Measurements from ENCODE around the gene PPP1R12A. TPM values are rescaled to one million over a fixed set of nuclear protein-coding genes. Genes with fewer than 3 reads are reported as not detected.

Gene PPP1R12A
- total and polyA plus RNA-seq, 2 of the 4 experiments (the other 2 are of a cell fraction) = 47.7 to 112 TPM

GRCh38 chr12:79826267-79827128 lies 108.4 kb downstream of the PPP1R12A start:
- Histone ChIP-seq H2AK9ac (replicated peaks; ENCODE audit: low read depth, low read length, poor library complexity) (no peak overlapping the region), H4K8ac (ENCODE audit: low read depth in 2 of 2, low read length in 2 of 2) (no peak overlapping the region), H3K9me1 (ENCODE audit: insufficient read depth, low read length) (0 out of 2 replicates have a peak, but pooled peaks cover 2% of the 10 kb centered on the region), H3K4me2 (ENCODE audit: low read depth, low read length) (no peak overlapping the region), H3K23ac (ENCODE audit: low read depth, low read length) (no peak overlapping the region), H3K27ac (ENCODE audit: insufficient read depth, low read length) (no peak overlapping the region), H3K4me3 (ENCODE audit: insufficient read depth, low read depth, low read length) (no peak overlapping the region), H2BK15ac (ENCODE audit: low read depth, low read length) (no peak overlapping the region), H3K4me1 (ENCODE audit: control insufficient read depth, insufficient read depth, low read length) (no peaks in the 10 kb centered on the region), H3K4ac (ENCODE audit: low read depth, low read length) (no peak overlapping the region), H3K9me3 (ENCODE audit: control insufficient read depth, insufficient read depth, low read length) (no peaks in the 10 kb centered on the region), H3K56ac (ENCODE audit: extremely low read depth, insufficient read depth, low read length) (no peak overlapping the region), H3K18ac (ENCODE audit: low read depth, low read length) (no peak overlapping the region), H4K91ac (ENCODE audit: insufficient read depth, low read depth, low read length) (no peak overlapping the region), H3K14ac (replicated peaks; ENCODE audit: low read depth, low read length) (no peak overlapping the region), H3K79me1 (ENCODE audit: low read depth in 1 of 2, low read length in 2 of 2) (peaks cover 9 to 25% of the 10 kb centered on the region in 2 experiments), H3K27me3 (ENCODE audit: control insufficient read depth, insufficient read depth, low read length) (no peaks in the 10 kb centered on the region), H3K9ac (ENCODE audit: low read depth, low read length) (no peak overlapping the region), H2BK20ac (ENCODE audit: low read depth, low read length) (no peak overlapping the region), H3K36me3 (ENCODE audit: control insufficient read depth, insufficient read depth, low read length) (peaks cover 5% of the 10 kb centered on the region), H2AK5ac (ENCODE audit: low read depth, low read length) (no peak overlapping the region), H2BK120ac (ENCODE audit: low read depth, low read length) (no peak overlapping the region), H2AFZ (replicated peaks; ENCODE audit: low read length, poor library complexity) (no peak overlapping the region), H2BK5ac (ENCODE audit: low read depth, low read length, poor library complexity, severe bottlenecking) (no peak overlapping the region), H4K20me1 (ENCODE audit: insufficient read depth, low read length) (peaks cover 2% of the 10 kb centered on the region; the same call in 1 of the 2 replicates), H4K5ac (ENCODE audit: low read depth, low read length) (no peak overlapping the region)
- ATAC-seq (ENCODE audit: low read depth) = no peak
- no peak for DNase-seq
- dilution Hi-C loops (cut with HindIII; ENCODE audit: low sequenced_read_pairs, unreplicated experiment) = no loop called here
- WGBS, 2 experiments (ENCODE audit: extremely low coverage in 2 of 2, insufficient read length in 1 of 2) = no CpG with 5 or more reads among the region's 6 CpGs
- ChIA-PET CTCF (interaction anchor here (0.6 to 0.7 kb wide), 2 partner anchors 23 to 150 kb away, joined by 3 read pairs; no protein-coding TSS in a partner anchor), POLR2A (ENCODE audit: unreplicated experiment) (no interaction called here)
- intact Hi-C loops (cut with micrococcal nuclease) = loop anchor here (10.0 kb wide), 1 partner anchor 108 kb away; the partner anchor contains the start of gene PPP1R12A
- BruUV-seq (replicated peaks) = no TSS peak
- in situ Hi-C loops (cut with MboI; ENCODE audit: low sequenced_read_pairs) = no loop called here
- no peak for TF ChIP-seq NFE2L2 (IDR thresholded peaks at IDR 0.05; ENCODE audit: low read depth, low read length)
- no peak for TF ChIP-seq BHLHE40 (IDR thresholded peaks at IDR 0.05; ENCODE audit: low read depth, low read length)
- no peak for TF ChIP-seq SMC3 (IDR thresholded peaks at IDR 0.05; ENCODE audit: low read depth, low read length)
- no peak for TF ChIP-seq RFX5 (IDR thresholded peaks at IDR 0.05; ENCODE audit: low read depth, low read length)
- TF ChIP-seq ELK1 (IDR thresholded peaks at IDR 0.05; ENCODE audit: borderline replicate concordance, low read depth, low read length) = no peak
- TF ChIP-seq POLR2A (IDR thresholded peaks at IDR 0.05; ENCODE audit: low read depth, low read length) = no peak
- TF ChIP-seq CTCF (conservative IDR thresholded peaks at IDR 0.05; ENCODE audit: low read depth, low read length) = no peak
- no peak for TF ChIP-seq MXI1 (IDR thresholded peaks at IDR 0.05; ENCODE audit: borderline replicate concordance, low read depth, low read length)
- TF ChIP-seq FOS (IDR thresholded peaks at IDR 0.05; ENCODE audit: low read depth, low read length) = no peak
- TF ChIP-seq RCOR1 (IDR thresholded peaks at IDR 0.05; ENCODE audit: insufficient replicate concordance, low read length) = no peak
- TF ChIP-seq MAFK (IDR thresholded peaks at IDR 0.05; ENCODE audit: low read depth, low read length) = no peak
- TF ChIP-seq USF2 (IDR thresholded peaks at IDR 0.05; ENCODE audit: low read depth, low read length) = no peak
- TF ChIP-seq RAD21 (IDR thresholded peaks at IDR 0.05; ENCODE audit: low read length) = no peak
- no peak for TF ChIP-seq MAZ (IDR thresholded peaks at IDR 0.05; ENCODE audit: borderline replicate concordance, low read depth, low read length)
- TF ChIP-seq CHD1 (IDR thresholded peaks at IDR 0.05; ENCODE audit: low read depth, low read length) = no peak
